Ovary (tissue), 3 donors: Measurements from ENCODE around the gene DUOXA2.

ENCODE experiments used
- CTCF ChIP-seq, 3 donors: fragments of 450-650 bp in 2 of 3; fragments of 200-600 bp in 1 of 3; IDR thresholded peaks; one replicate each; pipeline versions ENCODE4 v1.5.1 to v1.8.0; 2016 to 2022; ENCODE audit warnings: antibody characterized with exemption in 3 of 3, mild to moderate bottlenecking in 1 of 3
- POLR2A ChIP-seq: fragments of 450-650 bp; IDR thresholded peaks from one replicate; pipeline ENCODE4 v1.6.1; 2017; ENCODE audit warnings: antibody characterized with exemption, mild to moderate bottlenecking, moderate library complexity
- donor health status: DM: no; HTN: no; CAD: no.

GRCh38 chr15:45155739-45156138 is 41.6 kb downstream of the DUOXA2 start:
- no peak for TF ChIP-seq CTCF (IDR thresholded peaks at IDR 0.05)
- TF ChIP-seq POLR2A: no peak
